Neural cell (in vitro differentiated cells): ENCODE results near the gene ARSK. TPM values are rescaled to one million over a fixed set of nuclear protein-coding genes. Genes with fewer than 3 reads are reported as not detected.

ENCODE experiments used
- H2AFZ ChIP-seq: fragments of 200-600, 300-800 bp; sonication (generic), shearing (Covaris generic); 2 replicates; pipeline ENCODE4 v1.6.0; 2014; ENCODE audit warnings: low read depth, mild to moderate bottlenecking, antibody characterized with exemption, low read length, moderate library complexity
- H3F3A ChIP-seq: fragments of 200-600 bp; shearing (Covaris generic); 2 replicates; pipeline ENCODE4 v1.6.1; 2016; ENCODE audit warnings: mild to moderate bottlenecking, moderate library complexity, mixed read lengths, antibody characterized with exemption, low read length; ENCODE audit not compliant: insufficient read depth, poor library complexity, severe bottlenecking
- H3K27ac ChIP-seq: fragments of 200-600, 300-800 bp; sonication (generic), shearing (Covaris generic); 2 replicates; pipeline ENCODE4 v1.5.1; 2014; ENCODE audit warnings: mild to moderate bottlenecking, low read length, moderate library complexity
- H3K27me3 ChIP-seq: fragments of 300-800, 200-600 bp; sonication (generic), shearing (Covaris generic); 2 replicates; pipeline ENCODE4 v1.6.0; 2014; ENCODE audit warnings: mild to moderate bottlenecking, low read depth, low read length, moderate library complexity; ENCODE audit not compliant: insufficient read depth
- H3K36me3 ChIP-seq: fragments of 300-800, 200-600 bp; sonication (generic), shearing (Covaris generic); 2 replicates; pipeline ENCODE4 v1.5.1; 2014; ENCODE audit warnings: mild to moderate bottlenecking, antibody characterized with exemption, low read length, moderate library complexity; ENCODE audit not compliant: insufficient read depth
- H3K4me2 ChIP-seq: fragments of 300-800, 200-600 bp; sonication (generic), shearing (Covaris generic); 2 replicates; pipeline ENCODE4 v1.6.0; 2014; ENCODE audit warnings: mild to moderate bottlenecking, low read length
- H3K4me3 ChIP-seq: fragments of 300-800, 200-600 bp; sonication (generic), shearing (Covaris generic); 2 replicates; pipeline ENCODE4 v1.5.1; 2014; ENCODE audit warnings: mild to moderate bottlenecking, low read length, moderate library complexity
- H3K79me2 ChIP-seq: fragments of 200-600 bp; shearing (Covaris generic); replicated peaks from 2 replicates; pipeline ENCODE4 v1.6.0; 2014; ENCODE audit warnings: mild to moderate bottlenecking, low read length, moderate library complexity; ENCODE audit not compliant: insufficient read depth
- H3K9ac ChIP-seq: fragments of 300-800, 200-600 bp; sonication (generic), shearing (Covaris generic); 2 replicates; pipeline ENCODE4 v1.6.1; 2016; ENCODE audit warnings: mild to moderate bottlenecking, low read length, mixed read lengths
- H3K9me2 ChIP-seq: fragments of 200-600 bp; shearing (Covaris generic); 2 replicates; pipeline ENCODE4 v1.6.1; 2016; ENCODE audit warnings: mild to moderate bottlenecking, low read length, mixed read lengths; ENCODE audit not compliant: insufficient read depth
- H3K9me3 ChIP-seq: fragments of 200-600, 300-800 bp; sonication (generic), shearing (Covaris generic); 2 replicates; pipeline ENCODE4 v1.6.1; 2016; ENCODE audit warnings: mild to moderate bottlenecking, mixed run types, low read length, moderate library complexity, mixed read lengths
- H4K20me1 ChIP-seq: fragments of 200-600 bp; shearing (Covaris generic); 2 replicates; pipeline ENCODE4 v1.6.1; 2016; ENCODE audit warnings: mild to moderate bottlenecking, mixed run types; ENCODE audit not compliant: insufficient read depth
- EP300 ChIP-seq: fragments of 450-650 bp; conservative IDR thresholded peaks from 2 replicates; pipeline ENCODE4 v1.6.1; 2014; ENCODE audit warnings: antibody characterized with exemption, mild to moderate bottlenecking, moderate library complexity; ENCODE audit not compliant: poor library complexity, severe bottlenecking
- EZH2 ChIP-seq: fragments of 200-600, 300-800 bp; shearing (Covaris generic), sonication (generic); IDR thresholded peaks from 2 replicates; pipeline ENCODE4 v1.6.1; 2014; ENCODE audit warnings: antibody characterized with exemption, low read length, borderline replicate concordance, mild to moderate bottlenecking; ENCODE audit not compliant: insufficient read depth, poor library complexity, severe bottlenecking
- MXI1 ChIP-seq: fragments of 450-650 bp; conservative IDR thresholded peaks from 2 replicates; pipeline ENCODE4 v1.6.1; 2014; ENCODE audit warnings: antibody characterized with exemption, mild to moderate bottlenecking; ENCODE audit not compliant: poor library complexity, severe bottlenecking
- POLR2AphosphoS5 ChIP-seq: IDR thresholded peaks from 2 replicates; pipeline ENCODE4 v1.6.1; 2012
- RAD21 ChIP-seq: fragments of 450-650 bp; conservative IDR thresholded peaks from 2 replicates; pipeline ENCODE4 v1.6.1; 2014; ENCODE audit warnings: antibody characterized with exemption, mild to moderate bottlenecking, moderate library complexity
- SMC3 ChIP-seq: fragments of 450-650 bp; conservative IDR thresholded peaks from 2 replicates; pipeline ENCODE4 v1.6.1; 2014; ENCODE audit warnings: antibody characterized with exemption, mild to moderate bottlenecking, moderate library complexity; ENCODE audit not compliant: poor library complexity
- TAF1 ChIP-seq: IDR thresholded peaks from 2 replicates; pipeline ENCODE4 v1.6.1; 2012; ENCODE audit warnings: low read depth
- polyA plus RNA-seq: library from polyadenylated mRNA; depleted of rRNA; stranded (reverse); fragments of >200 nt; gene quantifications from 2 replicates; pipeline ENCODE4 v1.2.3, GENCODE V29; 2014
- TF ChIP-seq, protein P1 (sequence below): fragments of 450-650 bp; IDR thresholded peaks from 2 replicates; pipeline ENCODE4 v1.5.1; 2014; ENCODE audit warnings: antibody characterized with exemption, mild to moderate bottlenecking, moderate library complexity; ENCODE audit not compliant: poor library complexity, severe bottlenecking
- TF ChIP-seq, protein P2 (sequence below): IDR thresholded peaks from 2 replicates; pipeline ENCODE4 v1.6.1; 2012; ENCODE audit warnings: borderline replicate concordance

The ARSK gene
- polyA plus RNA-seq, 1 donor from 2014 or later, result 2.8 TPM

DNA sequence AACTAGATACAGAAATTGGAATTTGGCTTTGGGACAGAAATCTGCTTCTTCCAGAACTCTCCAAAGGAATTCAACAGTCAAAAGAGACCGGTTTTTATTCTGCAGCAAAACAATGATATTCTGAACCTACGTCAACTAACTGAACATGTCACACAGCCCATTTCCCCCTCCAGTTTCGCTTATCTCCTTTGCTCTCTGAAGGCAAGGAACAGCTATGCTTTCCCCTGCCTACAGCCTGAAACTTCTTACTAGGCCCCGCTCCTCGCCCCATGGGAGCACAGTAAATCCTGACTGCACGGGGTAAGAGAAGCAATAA lies 612 bp upstream of the ARSK start:
- Histone ChIP-seq H2AFZ (peak overlapping the region; percentile 54), H3F3A (no peaks in the 10 kb centered on the region), H4K20me1 (no peaks in the 10 kb centered on the region), H3K4me3 (peak overlapping the region; percentile 77), H3K36me3 (no peaks in the 10 kb centered on the region), H3K79me2 (peaks cover 30% of the 10 kb centered on the region), H3K27ac (peak overlapping the region; percentile 86), H3K27me3 (no peaks in the 10 kb centered on the region), H3K9me3 (no peaks in the 10 kb centered on the region), H3K9ac (peak overlapping the region; percentile 70), H3K4me2 (peak overlapping the region; percentile 87), H3K9me2 (no peaks in the 10 kb centered on the region)
- TF ChIP-seq, protein P1, sequence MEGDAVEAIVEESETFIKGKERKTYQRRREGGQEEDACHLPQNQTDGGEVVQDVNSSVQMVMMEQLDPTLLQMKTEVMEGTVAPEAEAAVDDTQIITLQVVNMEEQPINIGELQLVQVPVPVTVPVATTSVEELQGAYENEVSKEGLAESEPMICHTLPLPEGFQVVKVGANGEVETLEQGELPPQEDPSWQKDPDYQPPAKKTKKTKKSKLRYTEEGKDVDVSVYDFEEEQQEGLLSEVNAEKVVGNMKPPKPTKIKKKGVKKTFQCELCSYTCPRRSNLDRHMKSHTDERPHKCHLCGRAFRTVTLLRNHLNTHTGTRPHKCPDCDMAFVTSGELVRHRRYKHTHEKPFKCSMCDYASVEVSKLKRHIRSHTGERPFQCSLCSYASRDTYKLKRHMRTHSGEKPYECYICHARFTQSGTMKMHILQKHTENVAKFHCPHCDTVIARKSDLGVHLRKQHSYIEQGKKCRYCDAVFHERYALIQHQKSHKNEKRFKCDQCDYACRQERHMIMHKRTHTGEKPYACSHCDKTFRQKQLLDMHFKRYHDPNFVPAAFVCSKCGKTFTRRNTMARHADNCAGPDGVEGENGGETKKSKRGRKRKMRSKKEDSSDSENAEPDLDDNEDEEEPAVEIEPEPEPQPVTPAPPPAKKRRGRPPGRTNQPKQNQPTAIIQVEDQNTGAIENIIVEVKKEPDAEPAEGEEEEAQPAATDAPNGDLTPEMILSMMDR, result no peak
- TF ChIP-seq TAF1 (no peak), EZH2 (no peak), EP300 (no peak), RAD21 (no peak), POLR2AphosphoS5 (no peak), SMC3 (no peak), MXI1 (no peak)
- TF ChIP-seq, protein P2, sequence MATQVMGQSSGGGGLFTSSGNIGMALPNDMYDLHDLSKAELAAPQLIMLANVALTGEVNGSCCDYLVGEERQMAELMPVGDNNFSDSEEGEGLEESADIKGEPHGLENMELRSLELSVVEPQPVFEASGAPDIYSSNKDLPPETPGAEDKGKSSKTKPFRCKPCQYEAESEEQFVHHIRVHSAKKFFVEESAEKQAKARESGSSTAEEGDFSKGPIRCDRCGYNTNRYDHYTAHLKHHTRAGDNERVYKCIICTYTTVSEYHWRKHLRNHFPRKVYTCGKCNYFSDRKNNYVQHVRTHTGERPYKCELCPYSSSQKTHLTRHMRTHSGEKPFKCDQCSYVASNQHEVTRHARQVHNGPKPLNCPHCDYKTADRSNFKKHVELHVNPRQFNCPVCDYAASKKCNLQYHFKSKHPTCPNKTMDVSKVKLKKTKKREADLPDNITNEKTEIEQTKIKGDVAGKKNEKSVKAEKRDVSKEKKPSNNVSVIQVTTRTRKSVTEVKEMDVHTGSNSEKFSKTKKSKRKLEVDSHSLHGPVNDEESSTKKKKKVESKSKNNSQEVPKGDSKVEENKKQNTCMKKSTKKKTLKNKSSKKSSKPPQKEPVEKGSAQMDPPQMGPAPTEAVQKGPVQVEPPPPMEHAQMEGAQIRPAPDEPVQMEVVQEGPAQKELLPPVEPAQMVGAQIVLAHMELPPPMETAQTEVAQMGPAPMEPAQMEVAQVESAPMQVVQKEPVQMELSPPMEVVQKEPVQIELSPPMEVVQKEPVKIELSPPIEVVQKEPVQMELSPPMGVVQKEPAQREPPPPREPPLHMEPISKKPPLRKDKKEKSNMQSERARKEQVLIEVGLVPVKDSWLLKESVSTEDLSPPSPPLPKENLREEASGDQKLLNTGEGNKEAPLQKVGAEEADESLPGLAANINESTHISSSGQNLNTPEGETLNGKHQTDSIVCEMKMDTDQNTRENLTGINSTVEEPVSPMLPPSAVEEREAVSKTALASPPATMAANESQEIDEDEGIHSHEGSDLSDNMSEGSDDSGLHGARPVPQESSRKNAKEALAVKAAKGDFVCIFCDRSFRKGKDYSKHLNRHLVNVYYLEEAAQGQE, result no peak

GRCh38 chr5:95555553-95555952 lies 652 bp downstream of the ARSK start:
- Histone ChIP-seq H2AFZ (peak overlapping the region; percentile 58), H3K4me2 (peak overlapping the region; percentile 86), H4K20me1 (no peaks in the 10 kb centered on the region), H3K9me2 (no peaks in the 10 kb centered on the region), H3K79me2 (peaks cover 30% of the 10 kb centered on the region), H3K4me3 (peak overlapping the region; percentile 77), H3K27me3 (no peaks in the 10 kb centered on the region), H3K9ac (peak overlapping the region; percentile 70), H3K9me3 (no peaks in the 10 kb centered on the region), H3F3A (no peaks in the 10 kb centered on the region), H3K36me3 (no peaks in the 10 kb centered on the region), H3K27ac (peak overlapping the region; percentile 22)
- TF ChIP-seq RAD21, result no peak
- no peak for TF ChIP-seq TAF1

- TF ChIP-seq POLR2AphosphoS5 (no peak), EP300 (no peak)
- TF ChIP-seq, protein P2, result no peak
- H3K36me3 ChIP-seq, result no peaks in the 10 kb centered on the region
- H3F3A ChIP-seq, result no peaks in the 10 kb centered on the region
- H3K27me3 ChIP-seq, result no peaks in the 10 kb centered on the region
- no peaks in the 10 kb centered on the region for H3K9me3 ChIP-seq
- H3K4me3 ChIP-seq, result no peak overlapping the region
- H4K20me1 ChIP-seq, result no peaks in the 10 kb centered on the region
- H3K79me2 ChIP-seq, result peaks cover 15% of the 10 kb centered on the region
- H3K9me2 ChIP-seq, result no peaks in the 10 kb centered on the region
- no peak overlapping the region for H3K4me2 ChIP-seq
- H3K27ac ChIP-seq, result no peak overlapping the region
- H2AFZ ChIP-seq, result no peak overlapping the region
- no peak overlapping the region for H3K9ac ChIP-seq
These were observed 2.9 kb downstream of the ARSK start for GRCh38 chr5:95557841-95558240.
